H54 (cell line): ENCODE measurements around the gene RAET1G.
"Not testable (repeated sequence)": the region's sequence is repeated elsewhere in the genome, so short reads cannot be mapped to it uniquely, and the experiment has no call there.

Experiments
- DNase-seq: peaks from one replicate; pipeline ENCODE4 v3.0.0; 2011; ENCODE audit warnings: low spot score, mixed read lengths; ENCODE audit not compliant: insufficient read length
- FAIRE-seq: peaks from 3 replicates; lab custom pipeline; 2011; peaks lifted over from hg19 to GRCh38; lab: Jason Lieb, UNC
- POLR2A ChIP-seq: IDR thresholded peaks from 2 replicates; pipeline ENCODE4 v1.6.1; 2011; ENCODE audit warnings: low read depth, mild to moderate bottlenecking, low read length

The RAET1G gene, protein sequence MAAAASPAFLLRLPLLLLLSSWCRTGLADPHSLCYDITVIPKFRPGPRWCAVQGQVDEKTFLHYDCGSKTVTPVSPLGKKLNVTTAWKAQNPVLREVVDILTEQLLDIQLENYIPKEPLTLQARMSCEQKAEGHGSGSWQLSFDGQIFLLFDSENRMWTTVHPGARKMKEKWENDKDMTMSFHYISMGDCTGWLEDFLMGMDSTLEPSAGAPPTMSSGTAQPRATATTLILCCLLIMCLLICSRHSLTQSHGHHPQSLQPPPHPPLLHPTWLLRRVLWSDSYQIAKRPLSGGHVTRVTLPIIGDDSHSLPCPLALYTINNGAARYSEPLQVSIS

DNA sequence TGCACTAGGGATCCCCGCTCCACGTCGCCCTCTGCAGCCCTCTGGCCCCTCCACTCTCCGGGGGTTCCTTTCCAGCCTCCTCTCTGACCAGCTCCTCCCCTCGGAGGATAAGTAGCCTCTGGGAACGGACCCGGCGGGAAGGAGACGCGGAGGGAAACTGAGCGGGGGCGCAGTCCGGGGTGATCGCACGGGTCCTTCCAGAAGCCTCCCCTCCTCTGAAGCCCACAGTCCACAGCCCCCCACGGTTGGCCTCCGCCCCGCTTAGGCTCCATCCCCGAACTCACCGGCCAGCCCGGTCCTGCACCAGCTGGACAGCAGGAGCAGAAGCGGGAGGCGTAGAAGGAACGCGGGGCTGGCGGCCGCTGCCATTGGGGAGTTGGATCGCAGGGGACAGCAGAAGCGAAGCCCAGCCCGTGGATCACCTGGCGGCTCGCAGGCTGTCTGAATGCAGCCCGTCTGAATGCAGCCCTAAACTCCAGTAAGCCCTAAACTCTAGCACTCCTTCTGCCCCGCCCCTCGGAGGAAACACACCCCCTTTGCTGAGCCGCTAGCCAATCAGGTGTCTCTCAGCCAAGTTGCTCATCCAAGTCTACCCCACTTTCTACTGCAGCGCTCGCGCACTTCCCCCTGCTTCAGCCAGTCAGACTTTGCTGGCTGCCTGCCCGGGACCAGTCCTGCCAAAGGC is at the start of gene RAET1G:
TSS of gene RAET1G (minus strand) at position 480 of the 685 bp plus-strand sequence. CDS start at position 369, 111 bp downstream.
- no peak for FAIRE-seq
- TF ChIP-seq POLR2A = peak; percentile 39; the same call in 1 of the 2 replicates
- peak; percentile 73 for DNase-seq

DNA sequence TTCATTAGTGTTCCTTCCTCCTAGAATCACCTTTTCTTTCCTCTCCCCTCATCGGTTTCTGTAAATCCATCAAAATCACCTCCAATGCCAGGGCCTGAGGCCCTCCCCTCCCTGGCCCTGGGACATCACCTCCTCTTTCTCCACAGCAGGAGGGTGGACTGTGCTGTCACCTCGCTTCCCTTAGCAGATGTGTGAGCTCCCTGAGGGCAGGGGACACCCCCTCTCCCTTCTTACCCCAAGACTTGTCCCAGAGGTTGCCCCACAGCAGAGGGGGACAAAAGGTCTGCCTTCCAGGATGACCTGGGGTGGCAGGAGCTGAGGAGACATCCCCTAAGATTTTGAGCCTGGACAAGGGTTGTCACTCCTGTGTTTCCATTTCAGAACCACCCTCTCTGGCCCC is 46.7 kb upstream of the RAET1G start:
- no peak for FAIRE-seq
- TF ChIP-seq POLR2A = no peak
- DNase-seq = no peak

DNA sequence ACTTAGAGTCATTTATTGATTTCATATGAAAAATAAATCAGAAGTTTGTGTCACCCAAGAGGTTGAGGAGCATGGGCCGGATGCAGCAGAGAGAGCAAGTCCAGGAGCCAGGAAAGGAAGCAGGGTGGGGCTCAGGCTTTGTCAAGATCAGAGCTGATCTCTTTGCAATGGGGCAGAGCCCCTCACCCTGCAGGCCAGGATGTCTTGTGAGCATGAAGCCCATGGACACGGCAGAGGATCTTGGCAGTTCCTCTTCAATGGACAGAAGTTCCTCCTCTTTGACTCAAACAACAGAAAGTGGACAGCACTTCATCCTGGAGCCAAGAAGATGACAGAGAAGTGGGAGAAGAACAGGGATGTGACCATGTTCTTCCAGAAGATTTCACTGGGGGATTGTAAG is 46.0 kb upstream of the RAET1G start:
- not testable (repeated sequence) for FAIRE-seq, DNase-seq

DNA sequence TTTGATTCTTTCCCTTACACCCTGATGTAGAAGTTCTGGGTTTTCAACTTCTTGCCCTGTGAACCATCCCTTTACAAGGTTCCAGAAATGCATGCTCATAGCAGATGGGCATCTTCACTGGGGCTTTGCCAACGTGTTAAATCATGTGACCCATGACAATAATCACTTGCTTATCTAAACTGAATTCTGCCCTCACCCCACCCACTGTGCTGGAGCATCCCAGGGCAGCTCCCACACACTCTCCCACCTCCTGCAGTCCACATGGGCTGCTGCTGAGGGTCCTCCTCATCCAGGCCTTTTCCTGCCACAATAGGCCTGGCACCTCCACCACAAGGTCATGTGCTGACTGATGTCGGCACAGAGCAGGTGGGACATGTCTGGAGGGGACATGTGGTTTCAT is 45.1 kb upstream of the RAET1G start:
- FAIRE-seq, DNase-seq: not testable (repeated sequence)

DNA sequence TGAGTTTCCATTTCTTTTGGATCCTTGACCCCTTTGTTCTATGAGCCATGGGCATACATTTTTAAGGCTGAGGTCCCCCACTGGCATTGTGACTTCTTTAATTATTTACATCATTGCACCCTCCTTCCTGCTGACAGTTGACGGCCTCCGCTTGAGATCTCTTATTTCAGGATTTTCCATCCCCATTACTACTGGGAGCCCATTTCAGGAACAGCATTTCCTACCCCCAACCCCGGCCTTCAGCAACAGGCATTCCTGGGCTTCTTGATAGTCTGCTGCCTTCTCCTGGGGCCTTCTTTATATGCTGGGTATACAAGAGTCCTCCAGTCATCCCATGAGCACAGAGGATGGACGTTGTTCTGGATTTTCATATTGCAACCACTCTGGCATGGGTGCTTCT is 44.7 kb upstream of the RAET1G start:
- no peak for FAIRE-seq
- no peak for DNase-seq
- TF ChIP-seq POLR2A = no peak

DNA sequence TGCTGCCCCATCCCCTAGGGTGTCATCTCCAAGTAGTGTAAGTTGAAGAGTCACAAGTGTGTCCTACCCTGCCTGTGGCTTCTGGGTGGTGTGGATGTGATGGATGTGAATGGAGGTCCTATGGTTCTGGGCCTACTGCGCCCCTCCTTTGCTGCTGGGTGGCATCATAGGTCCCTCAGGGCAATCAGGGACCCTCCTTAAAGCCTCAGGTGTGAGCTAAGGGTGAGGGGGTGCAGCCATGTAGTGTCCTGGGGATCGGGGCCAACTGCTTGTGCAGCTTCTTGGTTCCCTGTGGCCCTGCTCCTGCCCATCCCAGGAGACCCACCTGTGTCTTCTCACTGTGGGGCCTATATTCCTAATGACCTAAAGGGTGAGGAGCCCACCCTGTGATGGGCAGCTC is 43.4 kb upstream of the RAET1G start:
- FAIRE-seq, DNase-seq: not testable (repeated sequence)

DNA sequence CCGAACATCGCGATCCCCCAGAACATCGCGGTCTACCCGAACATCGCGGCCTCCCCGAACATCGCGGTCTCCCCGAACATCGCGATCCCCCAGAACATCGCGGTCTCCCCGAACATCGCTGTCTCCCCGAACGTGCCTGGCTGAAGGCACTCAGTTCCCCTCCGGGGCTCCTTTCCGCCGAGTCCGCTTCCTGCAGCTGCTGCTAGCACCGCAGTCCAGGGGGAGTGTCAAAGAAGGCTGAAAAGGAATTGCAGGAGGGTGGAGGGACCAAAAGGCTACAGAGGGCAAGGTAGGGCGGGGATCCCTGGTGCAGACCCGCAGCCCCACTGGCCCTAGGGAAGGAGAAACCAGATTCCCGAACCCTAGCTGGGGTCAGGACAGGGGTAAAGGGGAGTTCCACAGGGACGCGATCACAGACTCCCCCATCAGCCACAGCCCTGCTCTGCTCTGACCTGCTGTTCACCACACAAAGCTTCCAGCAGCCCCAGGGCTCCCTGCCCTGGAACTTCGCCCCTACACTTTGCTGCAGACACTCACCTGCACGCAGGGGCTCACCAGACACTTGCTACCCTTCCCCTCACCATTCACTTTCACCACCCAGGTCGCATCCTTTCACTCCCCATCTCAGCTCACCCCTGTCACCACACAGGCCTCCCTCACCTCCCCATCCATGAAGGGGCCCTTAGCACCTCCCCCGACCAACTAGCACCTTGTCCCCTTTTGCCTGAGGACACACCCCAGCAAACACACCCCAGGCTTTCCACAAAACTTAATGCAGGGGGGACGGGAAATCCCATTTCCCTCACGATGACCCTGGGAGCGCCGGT is 42.5 kb upstream of the RAET1G start:
- FAIRE-seq (no peak), DNase-seq (no peak)
- TF ChIP-seq POLR2A = no peak

DNA sequence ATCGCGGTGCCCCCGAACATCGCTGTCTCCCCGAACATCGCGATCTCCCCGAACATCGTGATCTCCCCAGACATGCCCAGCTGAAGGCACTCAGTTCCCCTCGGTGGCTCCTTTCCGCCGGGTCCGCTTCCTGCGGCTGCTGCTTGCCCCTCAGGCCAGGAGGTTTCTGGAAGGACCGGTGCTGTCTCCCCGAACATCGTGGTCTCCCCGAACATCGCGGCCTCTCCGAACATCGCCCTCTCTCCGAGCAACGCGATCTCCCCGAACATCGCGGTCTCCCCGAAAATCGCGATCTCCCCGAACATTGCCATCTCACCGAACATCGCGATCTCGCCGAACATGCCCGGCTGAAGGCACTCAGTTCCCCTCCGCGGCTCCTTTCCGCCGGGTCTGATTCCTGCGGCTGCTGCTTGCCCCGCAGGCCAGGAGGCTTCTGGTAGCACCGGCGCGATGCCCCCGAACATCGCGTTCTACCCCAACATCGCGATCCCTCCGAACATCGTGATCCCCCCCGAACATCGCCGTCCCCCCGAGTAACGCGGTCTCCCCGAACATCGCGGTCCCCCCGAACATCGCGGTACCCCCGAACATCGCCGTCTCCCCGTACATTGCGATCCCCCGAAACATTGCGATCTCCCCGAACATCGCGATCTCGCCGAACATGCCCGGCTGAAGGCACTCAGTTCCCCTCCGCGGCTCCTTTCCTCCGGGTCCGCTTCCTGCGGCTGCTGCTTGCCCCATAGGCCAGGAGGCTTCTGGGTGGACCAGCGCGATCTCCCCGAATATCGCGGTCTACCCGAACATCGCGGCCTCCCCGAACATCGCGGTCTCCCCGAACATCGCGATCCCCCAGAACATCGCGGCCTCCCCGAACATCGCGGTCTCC is 41.6 kb upstream of the RAET1G start:
- no peak for TF ChIP-seq POLR2A
- no peak for DNase-seq
- FAIRE-seq = no peak

DNA sequence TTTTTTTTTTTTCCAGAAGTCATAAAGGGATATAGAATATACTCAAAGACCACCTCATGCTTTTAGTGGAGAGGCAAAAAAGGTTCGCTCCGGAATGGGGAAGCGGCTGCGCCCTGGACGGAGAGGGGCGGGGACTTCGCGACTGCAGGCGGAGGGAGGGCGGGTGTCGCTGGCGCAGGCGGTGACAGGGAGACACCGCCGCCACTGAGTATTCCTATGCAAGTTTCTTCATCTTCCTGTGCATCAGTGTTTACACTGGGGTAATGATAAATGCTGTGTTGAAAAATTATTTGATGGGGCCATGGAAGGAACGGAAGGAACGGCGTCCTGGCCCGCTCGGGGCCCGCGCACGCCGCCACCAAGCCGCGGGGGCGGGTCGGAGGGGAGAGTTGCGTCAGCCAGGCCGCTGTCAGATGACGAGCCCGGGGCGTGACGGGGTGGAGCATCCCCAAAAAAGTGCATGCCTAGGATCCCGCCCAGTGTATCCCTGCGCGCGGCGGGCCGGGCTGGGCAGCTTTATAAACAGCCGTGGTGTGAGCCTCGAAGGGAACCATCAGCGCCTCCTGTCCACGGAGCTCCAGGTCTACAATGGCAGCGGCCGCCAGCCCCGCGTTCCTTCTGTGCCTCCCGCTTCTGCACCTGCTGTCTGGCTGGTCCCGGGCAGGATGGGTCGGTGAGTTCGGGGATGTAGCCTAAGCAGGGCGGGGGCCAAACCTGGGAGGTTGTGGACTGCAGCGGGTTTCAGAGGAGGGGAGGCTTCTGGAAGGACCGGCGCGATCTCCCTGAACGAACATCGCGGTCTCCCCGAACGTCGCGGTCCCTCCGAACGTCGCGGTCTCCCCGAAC is 40.8 kb upstream of the RAET1G start, which contains the start of gene ULBP1:
TSS of gene ULBP1 (plus strand) at position 482 of the 846 bp plus-strand sequence. CDS start at position 589, 107 bp downstream.
- FAIRE-seq (no peak), DNase-seq (peak; percentile 24)
- no peak; the same call in 1 of the 2 replicates for TF ChIP-seq POLR2A

DNA sequence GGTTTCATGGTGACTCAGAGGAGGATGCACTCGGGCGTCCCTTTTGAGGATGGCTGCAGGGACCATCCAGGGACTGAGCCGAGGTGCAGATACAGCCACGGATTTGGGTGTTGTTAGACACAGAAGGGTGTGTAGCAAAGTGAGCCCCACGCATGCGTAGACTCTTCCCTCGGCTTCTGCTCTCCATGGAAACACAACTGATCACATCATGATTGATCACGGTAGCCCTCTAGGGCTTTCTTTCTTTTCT is 40.2 kb upstream of the RAET1G start:
- FAIRE-seq = no peak
- DNase-seq = peak; percentile 74
- no peak for TF ChIP-seq POLR2A

DNA sequence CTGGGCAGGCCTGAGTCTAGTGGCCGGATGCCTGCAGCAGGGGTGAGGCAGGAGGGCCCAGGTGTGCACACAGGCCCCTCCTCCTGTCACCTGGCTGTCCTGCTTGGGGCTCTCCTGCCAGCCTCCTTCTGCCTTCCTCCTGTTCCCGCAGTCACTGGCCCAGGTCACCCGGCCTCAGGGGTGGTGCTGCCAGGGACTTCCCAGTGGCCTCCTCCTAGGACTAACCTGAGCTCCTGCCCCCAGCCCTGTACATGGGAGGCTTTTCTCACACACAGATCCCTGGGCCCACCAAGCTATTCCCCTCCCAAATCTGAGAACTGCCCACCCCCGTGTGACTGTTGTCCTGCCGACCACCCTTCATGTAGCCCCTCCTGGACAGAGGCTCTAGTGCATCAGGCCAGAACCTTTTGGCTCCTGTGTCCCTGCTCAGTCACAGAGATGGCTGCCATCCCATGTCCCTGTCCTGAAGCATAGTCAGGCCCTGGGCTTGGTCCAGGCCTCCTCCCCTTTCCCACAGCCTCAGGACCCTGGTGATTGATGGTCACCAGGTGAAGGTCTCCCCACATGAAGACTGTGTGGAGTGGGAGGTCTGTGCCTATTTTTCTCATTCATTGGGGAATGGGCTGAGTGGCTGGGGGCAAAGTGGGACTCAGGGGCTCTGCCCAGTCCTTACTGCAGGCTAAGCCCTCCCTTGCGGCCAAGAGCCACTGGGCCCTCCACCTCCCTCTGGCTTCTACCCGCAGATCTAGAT is 39.7 kb upstream of the RAET1G start:
- no peak for FAIRE-seq
- TF ChIP-seq POLR2A = no peak
- no peak for DNase-seq
